Mononuclear cell (primary cell): ENCODE measurements around the gene ZMIZ1. TPM values are rescaled to one million over a fixed set of nuclear protein-coding genes. Genes with fewer than 3 reads are reported as not detected.

ENCODE experiments used
- H3K27me3 ChIP-seq: 2 replicates; pipeline ENCODE4 v1.6.0; 2011; ENCODE audit warnings: low read length, control low read depth; ENCODE audit not compliant: insufficient read depth
- H3K4me1 ChIP-seq: 2 replicates; pipeline ENCODE4 v1.5.1; 2011; ENCODE audit warnings: mild to moderate bottlenecking, low read length, control low read depth; ENCODE audit not compliant: insufficient read depth
- H3K4me3 ChIP-seq: 2 replicates; pipeline ENCODE4 v1.5.1; 2011; ENCODE audit warnings: mild to moderate bottlenecking, low read length, moderate library complexity
- H3K9me3 ChIP-seq: 2 replicates; pipeline ENCODE4 v1.5.1; 2011; ENCODE audit warnings: low read depth, mild to moderate bottlenecking, control low read depth, low read length
- total RNA-seq: library from RNA; depleted of rRNA; stranded (reverse); fragments of >200 nt; gene quantifications from one replicate; pipeline ENCODE4 v1.2.3, GENCODE V29; 2012

The ZMIZ1 gene
- total RNA-seq, 1 donor = 26.2 TPM

- Histone ChIP-seq H3K9me3 (no peaks in the 10 kb centered on the region), H3K4me1 (peaks cover 55% of the 10 kb centered on the region), H3K4me3 (no peak overlapping the region)
Observed at GRCh38 chr10:79316671-79317431, 248.1 kb downstream of the ZMIZ1 start.

GRCh38 chr10:79318369-79318768, 249.6 kb downstream of the ZMIZ1 start:
- no peaks in the 10 kb centered on the region for H3K9me3 ChIP-seq
- peaks cover 71% of the 10 kb centered on the region for H3K4me1 ChIP-seq
- no peaks in the 10 kb centered on the region for H3K27me3 ChIP-seq
- no peak overlapping the region for H3K4me3 ChIP-seq

More at GRCh38 chr10:79316671-79317431, 248.1 kb downstream of the ZMIZ1 start:
- no peaks in the 10 kb centered on the region for H3K27me3 ChIP-seq

- no peaks in the 10 kb centered on the region for H3K9me3 ChIP-seq
- H3K4me1 ChIP-seq = peaks cover 79% of the 10 kb centered on the region
- no peaks in the 10 kb centered on the region for H3K27me3 ChIP-seq
- H3K4me3 ChIP-seq = no peak overlapping the region
Observed at GRCh38 chr10:79319115-79319771, 250.5 kb downstream of the ZMIZ1 start.

- peaks cover 80% of the 10 kb centered on the region for H3K4me1 ChIP-seq
- no peak overlapping the region for H3K4me3 ChIP-seq
- no peaks in the 10 kb centered on the region for H3K9me3 ChIP-seq
- no peaks in the 10 kb centered on the region for H3K27me3 ChIP-seq
Observed at GRCh38 chr10:79320316-79320715, 251.6 kb downstream of the ZMIZ1 start.

GRCh38 chr10:79320820-79321493, 252.2 kb downstream of the ZMIZ1 start:
- no peaks in the 10 kb centered on the region for H3K27me3 ChIP-seq
- no peaks in the 10 kb centered on the region for H3K9me3 ChIP-seq
- peaks cover 80% of the 10 kb centered on the region for H3K4me1 ChIP-seq
- no peak overlapping the region for H3K4me3 ChIP-seq

GRCh38 chr10:79321494-79321882, 252.7 kb downstream of the ZMIZ1 start:
- H3K4me1 ChIP-seq = peaks cover 78% of the 10 kb centered on the region
- no peak overlapping the region for H3K4me3 ChIP-seq
- no peaks in the 10 kb centered on the region for H3K27me3 ChIP-seq
- H3K9me3 ChIP-seq = no peaks in the 10 kb centered on the region

GRCh38 chr10:79321951-79322350, 253.2 kb downstream of the ZMIZ1 start:
- no peak overlapping the region for H3K4me3 ChIP-seq

GRCh38 chr10:79322616-79323543, 254.1 kb downstream of the ZMIZ1 start:
- no peaks in the 10 kb centered on the region for H3K27me3 ChIP-seq
- H3K4me1 ChIP-seq = peaks cover 64% of the 10 kb centered on the region
- no peaks in the 10 kb centered on the region for H3K9me3 ChIP-seq
- H3K4me3 ChIP-seq = no peak overlapping the region

More at GRCh38 chr10:79321951-79322350, 253.2 kb downstream of the ZMIZ1 start:
- Histone ChIP-seq H3K9me3 (no peaks in the 10 kb centered on the region), H3K27me3 (no peaks in the 10 kb centered on the region), H3K4me1 (peaks cover 74% of the 10 kb centered on the region)

GRCh38 chr10:79323602-79324001, 254.8 kb downstream of the ZMIZ1 start:
- no peaks in the 10 kb centered on the region for H3K27me3 ChIP-seq
- no peak overlapping the region for H3K4me3 ChIP-seq
- H3K4me1 ChIP-seq = peaks cover 57% of the 10 kb centered on the region
- no peaks in the 10 kb centered on the region for H3K9me3 ChIP-seq

- H3K4me1 ChIP-seq = peaks cover 51% of the 10 kb centered on the region
- H3K4me3 ChIP-seq = no peak overlapping the region
- no peaks in the 10 kb centered on the region for H3K27me3 ChIP-seq
- no peaks in the 10 kb centered on the region for H3K9me3 ChIP-seq
Observed at GRCh38 chr10:79324032-79324695, 255.4 kb downstream of the ZMIZ1 start.

- H3K4me3 ChIP-seq = no peak overlapping the region
- H3K27me3 ChIP-seq = no peaks in the 10 kb centered on the region
- H3K9me3 ChIP-seq = no peaks in the 10 kb centered on the region
- H3K4me1 ChIP-seq = peaks cover 34% of the 10 kb centered on the region
Observed at GRCh38 chr10:79326361-79327089, 257.8 kb downstream of the ZMIZ1 start.

GRCh38 chr10:79327090-79327457, 258.3 kb downstream of the ZMIZ1 start:
- Histone ChIP-seq H3K4me1 (peaks cover 34% of the 10 kb centered on the region), H3K9me3 (no peaks in the 10 kb centered on the region), H3K27me3 (no peaks in the 10 kb centered on the region), H3K4me3 (no peak overlapping the region)

- no peaks in the 10 kb centered on the region for H3K27me3 ChIP-seq
- H3K9me3 ChIP-seq = no peaks in the 10 kb centered on the region
- no peak overlapping the region for H3K4me3 ChIP-seq
- H3K4me1 ChIP-seq = peaks cover 24% of the 10 kb centered on the region
Observed at GRCh38 chr10:79328147-79328701, 259.5 kb downstream of the ZMIZ1 start.
